ENCODE measurements around the gene NELL2.

DNA sequence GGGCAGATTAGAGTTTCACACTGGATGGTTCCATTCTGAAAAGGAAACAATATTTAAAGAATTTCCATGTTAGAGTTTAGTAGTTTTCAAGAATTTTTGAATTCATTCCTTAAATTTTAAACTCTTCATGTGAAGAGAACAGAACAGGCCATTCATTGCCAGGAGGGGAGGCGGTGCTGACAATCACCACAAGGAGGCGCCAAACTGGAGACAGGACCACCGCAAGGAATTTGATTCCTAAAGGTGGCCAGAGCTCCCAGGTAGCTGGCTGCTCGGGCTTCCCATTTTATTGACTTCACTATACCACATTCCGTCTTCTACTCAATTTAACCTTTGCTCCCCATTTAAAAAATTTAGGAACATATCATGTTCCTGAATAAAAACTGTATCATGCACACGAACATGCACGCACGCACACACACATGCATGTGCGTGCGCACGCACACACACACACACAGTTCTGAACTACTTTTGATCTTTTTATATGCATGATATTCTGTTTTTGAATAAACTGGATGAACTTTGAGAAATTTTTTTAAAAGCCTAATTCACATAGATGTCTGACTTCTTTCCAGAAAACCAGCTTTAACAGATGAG is 101.2 kb downstream of the NELL2 start:
- TF ChIP-seq POLR2A (IDR thresholded peaks at IDR 0.05): no peak
- TF ChIP-seq, protein P1, sequence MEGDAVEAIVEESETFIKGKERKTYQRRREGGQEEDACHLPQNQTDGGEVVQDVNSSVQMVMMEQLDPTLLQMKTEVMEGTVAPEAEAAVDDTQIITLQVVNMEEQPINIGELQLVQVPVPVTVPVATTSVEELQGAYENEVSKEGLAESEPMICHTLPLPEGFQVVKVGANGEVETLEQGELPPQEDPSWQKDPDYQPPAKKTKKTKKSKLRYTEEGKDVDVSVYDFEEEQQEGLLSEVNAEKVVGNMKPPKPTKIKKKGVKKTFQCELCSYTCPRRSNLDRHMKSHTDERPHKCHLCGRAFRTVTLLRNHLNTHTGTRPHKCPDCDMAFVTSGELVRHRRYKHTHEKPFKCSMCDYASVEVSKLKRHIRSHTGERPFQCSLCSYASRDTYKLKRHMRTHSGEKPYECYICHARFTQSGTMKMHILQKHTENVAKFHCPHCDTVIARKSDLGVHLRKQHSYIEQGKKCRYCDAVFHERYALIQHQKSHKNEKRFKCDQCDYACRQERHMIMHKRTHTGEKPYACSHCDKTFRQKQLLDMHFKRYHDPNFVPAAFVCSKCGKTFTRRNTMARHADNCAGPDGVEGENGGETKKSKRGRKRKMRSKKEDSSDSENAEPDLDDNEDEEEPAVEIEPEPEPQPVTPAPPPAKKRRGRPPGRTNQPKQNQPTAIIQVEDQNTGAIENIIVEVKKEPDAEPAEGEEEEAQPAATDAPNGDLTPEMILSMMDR (IDR thresholded peaks at IDR 0.05): peak; percentile 24 to 76 (median 50)
